Suprapubic skin (tissue), 4 donors: ENCODE measurements around the gene FOXP4. TPM values are rescaled to one million over a fixed set of nuclear protein-coding genes. Genes with fewer than 3 reads are reported as not detected.

ENCODE experiments used
- DNase-seq, 2 donors: peaks; one replicate each; pipeline ENCODE4 v3.0.0-alpha.2; 2019; ENCODE audit warnings: low spot score in 2 of 2
- H3K27ac ChIP-seq: fragments of 200-600 bp; sonication (generic); one replicate; pipeline ENCODE4 v1.5.1; 2019
- H3K27me3 ChIP-seq: fragments of 200-600 bp; sonication (generic); one replicate; pipeline ENCODE4 v1.5.1; 2019
- H3K36me3 ChIP-seq: fragments of 200-600 bp; sonication (generic); one replicate; pipeline ENCODE4 v1.5.1; 2019
- H3K4me1 ChIP-seq: fragments of 200-600 bp; sonication (generic); one replicate; pipeline ENCODE4 v1.5.1; 2019
- H3K4me3 ChIP-seq: fragments of 200-600 bp; sonication (generic); one replicate; pipeline ENCODE4 v1.5.1; 2019; ENCODE audit warnings: mild to moderate bottlenecking
- H3K9me3 ChIP-seq: fragments of 200-600 bp; sonication (generic); one replicate; pipeline ENCODE4 v1.5.1; 2019
- EP300 ChIP-seq: sonication (generic); formaldehyde crosslinking; IDR thresholded peaks from one replicate; pipeline ENCODE4 v1.6.1; 2017; ENCODE audit warnings: antibody characterized with exemption
- POLR2A ChIP-seq, 2 donors: fragments of 450-650 bp; IDR thresholded peaks; one replicate each; pipeline ENCODE4 v1.6.1; 2017; ENCODE audit warnings: antibody characterized with exemption in 2 of 2, mild to moderate bottlenecking in 2 of 2, moderate library complexity in 2 of 2
- POLR2AphosphoS5 ChIP-seq, 3 donors: sonication (generic); formaldehyde crosslinking; IDR thresholded peaks; one replicate each; pipeline ENCODE4 v1.6.1; 2017; ENCODE audit warnings: antibody characterized with exemption in 3 of 3
- WGBS: methylation state at CpG from one replicate; pipeline ENCODE4 v1.1.5; 2018; 5-methylcytosine and 5-hydroxymethylcytosine counted together
- total RNA-seq, 4 donors: library from RNA; depleted of rRNA; stranded (reverse); fragments of >200 nt; gene quantifications; one replicate each; pipeline ENCODE4 v1.1.0, GENCODE V29; 2016
- TF ChIP-seq, protein P1 (sequence below), 2 donors: fragments of 200-600 bp in 1 of 2; fragments of 450-650 bp in 1 of 2; sonication (generic) in 1 of 2; IDR thresholded peaks; one replicate each; pipeline ENCODE4 v1.5.1; 2016 to 2019; ENCODE audit warnings: antibody characterized with exemption in 2 of 2, mild to moderate bottlenecking in 1 of 2, moderate library complexity in 1 of 2

Gene FOXP4
- total RNA-seq, 4 donors from 2014 or later: 8.1 to 12.1 (median 10.4) TPM

DNA sequence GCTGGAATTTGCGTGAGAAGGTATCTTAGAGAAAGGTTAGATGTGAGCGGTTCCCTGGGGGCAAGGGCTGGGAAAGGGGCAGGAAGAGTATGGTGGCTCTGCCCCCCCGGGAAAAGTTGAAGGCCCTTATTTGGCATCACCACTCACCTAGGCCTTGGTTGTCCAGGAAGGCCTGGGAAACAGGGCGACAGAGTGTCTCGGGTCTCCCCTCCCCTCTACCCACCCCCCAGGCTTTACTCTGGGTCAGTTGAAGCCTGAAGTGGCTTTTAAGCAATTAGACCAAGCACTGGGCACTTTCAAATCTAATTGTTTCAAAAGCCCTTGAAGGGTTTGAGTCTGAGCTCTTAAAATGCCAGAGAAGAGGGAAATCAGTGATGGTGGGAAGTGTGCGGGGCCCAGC is 30.2 kb upstream of the FOXP4 start:
- H3K27me3 ChIP-seq: peaks cover 4% of the 10 kb centered on the region
- no peak for TF ChIP-seq POLR2AphosphoS5 (IDR thresholded peaks at IDR 0.05)
- TF ChIP-seq, protein P1, sequence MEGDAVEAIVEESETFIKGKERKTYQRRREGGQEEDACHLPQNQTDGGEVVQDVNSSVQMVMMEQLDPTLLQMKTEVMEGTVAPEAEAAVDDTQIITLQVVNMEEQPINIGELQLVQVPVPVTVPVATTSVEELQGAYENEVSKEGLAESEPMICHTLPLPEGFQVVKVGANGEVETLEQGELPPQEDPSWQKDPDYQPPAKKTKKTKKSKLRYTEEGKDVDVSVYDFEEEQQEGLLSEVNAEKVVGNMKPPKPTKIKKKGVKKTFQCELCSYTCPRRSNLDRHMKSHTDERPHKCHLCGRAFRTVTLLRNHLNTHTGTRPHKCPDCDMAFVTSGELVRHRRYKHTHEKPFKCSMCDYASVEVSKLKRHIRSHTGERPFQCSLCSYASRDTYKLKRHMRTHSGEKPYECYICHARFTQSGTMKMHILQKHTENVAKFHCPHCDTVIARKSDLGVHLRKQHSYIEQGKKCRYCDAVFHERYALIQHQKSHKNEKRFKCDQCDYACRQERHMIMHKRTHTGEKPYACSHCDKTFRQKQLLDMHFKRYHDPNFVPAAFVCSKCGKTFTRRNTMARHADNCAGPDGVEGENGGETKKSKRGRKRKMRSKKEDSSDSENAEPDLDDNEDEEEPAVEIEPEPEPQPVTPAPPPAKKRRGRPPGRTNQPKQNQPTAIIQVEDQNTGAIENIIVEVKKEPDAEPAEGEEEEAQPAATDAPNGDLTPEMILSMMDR (IDR thresholded peaks at IDR 0.05): no peak
- TF ChIP-seq EP300: no peak
- TF ChIP-seq POLR2A (IDR thresholded peaks at IDR 0.05): no peak
- no peaks in the 10 kb centered on the region for H3K4me1 ChIP-seq
- no peak for DNase-seq
- WGBS: 89% methylated on average over 6 of the region's 6 CpGs
- H3K4me3 ChIP-seq: no peak overlapping the region
- no peaks in the 10 kb centered on the region for H3K36me3 ChIP-seq
- H3K9me3 ChIP-seq: no peaks in the 10 kb centered on the region
- H3K27ac ChIP-seq: no peak overlapping the region

DNA sequence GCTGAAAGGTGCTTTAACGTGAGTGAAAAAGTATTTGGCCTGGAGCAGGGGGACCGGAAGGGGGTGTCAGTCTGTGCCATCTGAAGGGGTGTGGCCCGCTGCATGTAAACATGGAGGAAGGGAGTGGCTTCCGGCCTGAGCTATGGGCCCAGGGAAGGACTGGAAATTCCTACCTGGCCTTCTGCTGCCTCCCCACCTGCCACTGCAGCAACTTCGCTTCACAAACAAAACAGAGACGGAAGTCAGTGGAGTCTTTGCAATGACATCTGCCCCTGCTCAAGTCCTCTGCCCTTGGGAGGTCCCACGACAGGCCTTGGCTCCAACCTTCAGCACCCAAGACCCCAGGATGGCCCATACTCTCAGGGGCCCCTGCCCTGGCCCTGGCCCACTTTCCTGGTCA is 28.1 kb upstream of the FOXP4 start:
- Histone ChIP-seq H3K4me3 (no peak overlapping the region), H3K27ac (no peak overlapping the region), H3K4me1 (no peaks in the 10 kb centered on the region), H3K9me3 (no peaks in the 10 kb centered on the region), H3K36me3 (no peaks in the 10 kb centered on the region), H3K27me3 (peaks cover 24% of the 10 kb centered on the region)
- no peak for DNase-seq
- 61% methylated on average over 7 of the region's 7 CpGs for WGBS
- TF ChIP-seq POLR2AphosphoS5 (IDR thresholded peaks at IDR 0.05) (no peak), POLR2A (IDR thresholded peaks at IDR 0.05) (no peak), EP300 (no peak)
- TF ChIP-seq, protein P1 (IDR thresholded peaks at IDR 0.05): no peak

DNA sequence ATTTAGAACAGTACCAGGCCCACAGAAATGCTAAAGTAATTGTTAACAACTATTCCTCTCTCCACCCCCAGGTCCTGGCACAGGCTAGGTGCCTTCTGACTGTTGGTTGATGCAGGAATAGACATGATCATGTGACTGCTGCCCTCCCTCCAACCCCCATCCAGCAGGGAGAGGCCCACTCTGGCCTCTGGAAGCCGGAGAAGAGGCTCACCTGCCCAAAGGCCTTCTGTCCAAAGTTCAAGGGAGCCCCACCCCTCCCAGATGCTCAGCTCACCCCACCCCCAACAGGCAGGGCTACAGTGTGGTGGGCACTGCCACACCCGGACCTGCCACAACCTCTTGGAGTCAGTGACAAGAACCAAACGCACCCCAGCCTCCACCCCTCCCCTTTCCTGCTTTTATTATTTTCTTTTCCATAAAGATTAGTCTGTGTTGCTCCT is 26.9 kb upstream of the FOXP4 start:
- H3K27me3 ChIP-seq: peaks cover 36% of the 10 kb centered on the region
- H3K27ac ChIP-seq: no peak overlapping the region
- H3K9me3 ChIP-seq: no peaks in the 10 kb centered on the region
- TF ChIP-seq, protein P1 (IDR thresholded peaks at IDR 0.05): no peak
- no peak for TF ChIP-seq POLR2A (IDR thresholded peaks at IDR 0.05)
- no peak for TF ChIP-seq POLR2AphosphoS5 (IDR thresholded peaks at IDR 0.05)
- no peak for TF ChIP-seq EP300
- H3K4me1 ChIP-seq: no peaks in the 10 kb centered on the region
- no peak for DNase-seq
- 66% methylated on average over 3 of the region's 3 CpGs for WGBS
- no peak overlapping the region for H3K4me3 ChIP-seq
- H3K36me3 ChIP-seq: no peaks in the 10 kb centered on the region

DNA sequence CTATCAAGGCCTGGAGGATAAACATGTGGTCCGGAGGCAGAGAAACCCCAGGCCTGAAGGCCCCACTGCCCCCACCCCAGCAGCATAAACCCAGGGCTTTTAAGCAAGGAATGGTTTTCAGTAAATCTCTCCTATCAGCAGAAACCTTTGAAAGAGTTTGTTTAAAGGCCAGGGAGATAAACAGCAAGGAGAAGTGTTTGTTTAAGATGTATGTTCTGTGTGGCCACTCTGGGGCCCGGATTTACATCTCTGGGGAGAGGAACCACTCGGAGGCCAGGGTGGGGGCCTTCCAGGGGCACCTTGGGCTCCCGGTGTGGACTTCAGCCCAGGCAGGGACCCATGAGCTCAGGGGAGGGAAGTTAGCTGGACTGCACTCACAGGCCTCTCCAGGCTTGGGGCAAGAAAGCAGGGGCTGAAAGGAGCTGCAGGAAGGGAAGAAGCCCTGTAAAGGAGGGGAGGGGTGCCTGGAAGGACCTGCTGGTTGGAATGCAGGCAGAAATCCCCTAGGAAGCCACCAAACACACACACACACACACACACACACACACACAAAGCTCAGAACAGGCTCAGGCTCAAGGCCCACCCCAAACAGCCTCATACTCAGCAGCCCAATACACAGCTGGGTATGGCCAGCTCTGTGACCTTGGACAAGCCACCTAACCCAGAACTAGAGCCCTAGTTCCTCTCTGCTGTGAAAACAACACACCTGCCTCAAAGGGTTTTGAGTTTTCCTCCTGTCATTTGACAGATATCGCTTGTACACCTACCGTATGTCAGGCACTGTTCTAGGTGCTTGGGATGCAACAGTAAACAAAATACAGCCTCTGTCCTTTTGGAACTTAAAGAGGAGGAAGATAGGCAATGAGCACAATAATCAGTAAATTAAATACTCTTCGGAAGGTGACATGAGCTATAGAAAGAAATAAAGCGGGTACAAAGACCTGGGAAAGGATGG is 26.2 kb upstream of the FOXP4 start:
- no peaks in the 10 kb centered on the region for H3K9me3 ChIP-seq
- H3K27ac ChIP-seq: no peak overlapping the region
- H3K4me3 ChIP-seq: no peak overlapping the region
- DNase-seq: no peak
- TF ChIP-seq EP300 (no peak), POLR2A (IDR thresholded peaks at IDR 0.05) (no peak), POLR2AphosphoS5 (IDR thresholded peaks at IDR 0.05) (no peak)
- TF ChIP-seq, protein P1 (IDR thresholded peaks at IDR 0.05): no peak
- H3K36me3 ChIP-seq: no peaks in the 10 kb centered on the region
- WGBS: 87% methylated on average over 8 of the region's 8 CpGs
- H3K27me3 ChIP-seq: peaks cover 43% of the 10 kb centered on the region
- H3K4me1 ChIP-seq: no peaks in the 10 kb centered on the region

DNA sequence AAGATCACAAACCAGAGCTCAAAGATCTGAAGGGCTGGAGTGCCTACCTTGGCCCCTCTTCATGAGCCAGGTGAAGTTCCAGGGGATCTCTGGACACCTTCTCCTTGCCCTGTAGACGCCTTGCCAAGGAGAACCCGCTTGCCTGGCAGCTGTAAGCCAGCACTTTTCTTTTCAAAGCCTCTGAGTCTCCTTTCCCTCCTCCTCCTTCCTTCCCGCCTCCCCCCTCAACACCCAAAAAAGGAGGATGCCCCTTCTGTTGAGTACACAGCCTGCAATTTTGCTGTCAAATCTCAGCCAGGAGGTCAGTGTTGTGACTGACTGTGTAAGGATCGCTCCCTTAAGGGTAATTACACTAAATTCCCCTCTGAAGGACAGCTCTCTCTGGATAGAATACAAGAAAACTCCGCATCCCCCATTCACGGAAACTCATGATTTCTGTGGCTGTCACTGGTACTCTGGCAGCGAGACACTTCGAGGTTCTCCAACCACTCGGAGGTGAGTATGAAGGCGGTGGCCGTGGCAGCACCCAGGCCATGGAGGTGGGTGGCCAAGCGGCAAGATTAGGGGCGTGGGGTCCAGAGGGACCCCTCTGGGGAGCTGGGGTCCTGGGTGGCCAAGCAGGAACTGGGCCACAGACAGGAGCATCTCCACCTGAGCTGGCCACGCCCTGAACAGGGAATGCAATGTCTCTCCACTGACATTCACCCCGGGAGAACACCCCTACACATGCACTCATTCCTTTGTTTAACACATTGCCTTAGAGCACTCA is 23.2 kb upstream of the FOXP4 start:
- 71% methylated on average over 15 of the region's 15 CpGs for WGBS
- Histone ChIP-seq H3K36me3 (no peaks in the 10 kb centered on the region), H3K27me3 (peaks cover 43% of the 10 kb centered on the region), H3K27ac (no peak overlapping the region), H3K4me3 (no peak overlapping the region), H3K9me3 (no peaks in the 10 kb centered on the region), H3K4me1 (peaks cover 4% of the 10 kb centered on the region)
- DNase-seq: no peak
- TF ChIP-seq EP300: no peak
- no peak for TF ChIP-seq POLR2A (IDR thresholded peaks at IDR 0.05)
- TF ChIP-seq POLR2AphosphoS5 (IDR thresholded peaks at IDR 0.05): no peak
- TF ChIP-seq, protein P1 (IDR thresholded peaks at IDR 0.05): no peak
